Heart right ventricle (tissue), 16 donors: ENCODE results near the gene FAM227B. TPM values are rescaled to one million over a fixed set of nuclear protein-coding genes. Genes with fewer than 3 reads are reported as not detected.
"Not testable (repeated sequence)": the region's sequence is repeated elsewhere in the genome, so short reads cannot be mapped to it uniquely, and the experiment has no call there.

Source experiments
- ATAC-seq, 8 donors: fragments of 200-7000 bp; cut with Tn5 transposase; one replicate each; pipeline ENCODE4 v1.9.1; 2020; ENCODE audit warnings: mild to moderate bottlenecking in 8 of 8, moderate library complexity in 8 of 8, moderate number of reproducible peaks in 1 of 8
- DNase-seq, 2 donors: peaks; one replicate each; pipeline ENCODE4 v3.0.0-alpha.2; 2020
- H3K27ac ChIP-seq, 10 donors: fragments of 200-600 bp; sonication (generic) in 2 of 10; one replicate each; pipeline versions ENCODE4 v1.5.0 to v1.8.0; 2020 to 2022; ENCODE audit warnings: mild to moderate bottlenecking in 3 of 10
- H3K27me3 ChIP-seq, 7 donors: fragments of 200-600 bp; one replicate each; pipeline ENCODE4 v1.8.0; 2021 to 2022; ENCODE audit warnings: mild to moderate bottlenecking in 2 of 7
- H3K36me3 ChIP-seq, 9 donors: fragments of 200-600 bp; sonication (generic) in 1 of 9; one replicate each; pipeline versions ENCODE4 v1.5.0 to v1.8.0; 2020 to 2022; ENCODE audit warnings: mild to moderate bottlenecking in 2 of 9
- H3K4me1 ChIP-seq, 9 donors: fragments of 200-600 bp; sonication (generic) in 1 of 9; one replicate each; pipeline versions ENCODE4 v1.5.0 to v1.8.0; 2020 to 2022; ENCODE audit warnings: mild to moderate bottlenecking in 4 of 9
- H3K4me3 ChIP-seq, 10 donors: fragments of 200-600 bp; sonication (generic) in 2 of 10; one replicate each; pipeline versions ENCODE4 v1.5.0 to v1.8.0; 2020 to 2022; ENCODE audit warnings: mild to moderate bottlenecking in 7 of 10, moderate library complexity in 2 of 10
- H3K9me3 ChIP-seq, 11 donors: fragments of 200-600 bp in 10 of 11; sonication (generic) in 2 of 11; one replicate each; pipeline versions ENCODE4 v1.5.0 to v1.8.0; 2013 to 2022; ENCODE audit warnings: mild to moderate bottlenecking in 2 of 11, control low read depth in 1 of 11, moderate library complexity in 1 of 11
- CTCF ChIP-seq, 9 donors: fragments of 200-600 bp; sonication (generic) in 2 of 9; IDR thresholded peaks; one replicate each; pipeline versions ENCODE4 v1.5.0 to v1.8.0; 2021 to 2022; ENCODE audit warnings: antibody characterized with exemption in 9 of 9, mild to moderate bottlenecking in 5 of 9, moderate library complexity in 1 of 9
- WGBS, 2 donors: extraction: QIAGEN DNeasy Blood & Tissue Kit; methylation state at CpG; one replicate each; pipeline ENCODE4 v1.1.7; 2013; ENCODE audit warnings: inconsistent platforms in 1 of 2; 5-methylcytosine and 5-hydroxymethylcytosine counted together
- intact Hi-C, 10 donors: fragments of 100-400 bp; cut with DNase I; formaldehyde crosslinking; loops; one replicate each; pipeline versions ENCODE4 v1.11.1 to v1.14.2; 2022
- polyA plus RNA-seq, 2 donors: library from polyadenylated mRNA; stranded (reverse); fragments of 200-250 nt; gene quantifications; one replicate each; pipeline ENCODE4 v1.2.3, GENCODE V29; 2013
- total RNA-seq, 10 donors: library from RNA; stranded (reverse); fragmentation: NEBNext Ultra II Directional in 3 of 10; extraction: Animal tissue kit (Norgen Biotek cat#: 25700) in 3 of 10; gene quantifications; one replicate each; pipeline versions ENCODE4 v1.2.1 to v1.2.4, GENCODE V29; 2021 to 2023
- donor health status: Arrhythmogenic right ventricular cardiomyopathy.
- donor health status: ischemic (EF 13 %, LVEDD 7.1; RV severe dilation, severe dysfunction).
- donor health status: healthy with polysubstance abuse.
- donor health status: DM: no; HTN: yes; CAD: no.
- donor health status: DM: no; HTN: no; CAD: no.
- donor health status: ischemic (EF 25% LVEDD 6.9; RV normal size, moderate dysfunction).
- donor health status: ischemic (EF 25% LVEDD 5.7; RV mildly dilated, moderate dysfunction).
- donor health status: healthy.
- donor health status: DM: yes; HTN: yes; CAD: no.
- donor health status: Ischemic cardiomyopathy.
- donor health status: ischemic (EF 35%, LVEDD 5.7; RV mildly dilated, moderate dysfunction).
- donor health status: nonischemic (EF 11% LVEDD 7.7; RV severe dilation, severe dysfunction).
- donor health status: DM: yes; HTN: yes; CAD: no.
- donor health status: PGD.
- donor health status: ischemic (EF 29% LVEDD 5.4; RV normal size, mild dysfunction).
- donor health status: nonischemic (EF 23%, LVEDD 6.1; RV moderate dilation, normal function).

The FAM227B gene
- total and polyA plus RNA-seq, 12 donors: 5.1 to 22.8 (median 14.4) TPM

DNA sequence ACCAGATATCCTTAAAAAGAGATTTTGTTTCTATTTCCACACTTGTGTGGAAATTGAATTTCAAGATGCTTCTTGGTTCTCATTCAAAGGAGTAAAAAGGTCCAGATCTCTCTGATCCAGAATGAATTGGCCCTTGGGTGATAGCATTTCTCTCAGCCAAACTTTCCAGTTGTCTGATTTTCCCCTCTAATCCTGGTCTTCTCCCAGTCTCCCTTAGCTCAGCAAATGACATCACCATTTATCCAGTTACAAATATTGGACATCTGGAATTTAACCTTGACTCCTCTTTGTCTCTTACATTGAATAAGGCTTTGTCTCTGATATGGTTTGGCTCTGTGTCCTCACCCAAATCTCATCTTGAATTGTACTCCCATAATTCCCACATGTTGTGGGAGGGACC, 207.8 kb downstream of the FAM227B start:
- Histone ChIP-seq H3K27ac (no peak overlapping the region), H3K36me3 (no peaks in the 10 kb centered on the region), H3K4me1 (no peaks in the 10 kb centered on the region), H3K4me3 (no peak overlapping the region), H3K27me3 (no peaks in the 10 kb centered on the region), H3K9me3 (peaks cover 0 to 5% (median 0%) of the 10 kb centered on the region in 11 donors)
- TF ChIP-seq CTCF (IDR thresholded peaks at IDR 0.05): no peak
- intact Hi-C loops: loop anchor here in 3 of 10 donors (10.0 kb wide), 3 partner anchors 168 to 558 kb away; no protein-coding TSS in a partner anchor
- ATAC-seq: no peak
- no peak for DNase-seq

DNA sequence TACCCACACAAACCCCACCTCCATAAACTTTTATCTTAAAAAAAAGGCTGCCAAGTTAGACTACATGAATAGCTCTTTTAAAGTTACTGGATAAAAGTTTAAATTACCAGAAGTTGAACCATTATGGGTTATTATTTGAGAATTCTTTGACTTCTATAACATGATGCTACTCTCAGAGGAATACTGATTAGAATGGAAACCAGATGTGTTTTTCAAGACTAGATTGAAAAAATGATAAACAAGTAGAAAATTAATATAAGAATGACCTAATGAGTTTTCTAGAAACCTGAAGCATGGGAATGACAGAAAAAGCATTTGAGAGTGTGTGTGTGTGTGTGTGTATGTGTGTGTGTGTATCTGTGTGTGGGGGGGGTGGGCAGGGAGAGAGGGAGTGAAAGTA, 210.0 kb downstream of the FAM227B start:
- no peak for TF ChIP-seq CTCF (IDR thresholded peaks at IDR 0.05)
- no peak overlapping the region for H3K4me3 ChIP-seq
- ATAC-seq (no peak), DNase-seq (no peak)
- no peaks in the 10 kb centered on the region for H3K9me3 ChIP-seq
- no peaks in the 10 kb centered on the region for H3K36me3 ChIP-seq
- H3K4me1 ChIP-seq: no peaks in the 10 kb centered on the region
- intact Hi-C loops: loop anchor here in 3 of 10 donors (10.0 kb wide), 3 partner anchors 166 to 556 kb away; no protein-coding TSS in a partner anchor
- H3K27me3 ChIP-seq: no peaks in the 10 kb centered on the region
- no peak overlapping the region for H3K27ac ChIP-seq

- WGBS, 2 donors: 92 to 93% methylated on average over 17 of the region's 17 CpGs
- no peak for DNase-seq
- H3K4me1 ChIP-seq: no peaks in the 10 kb centered on the region
- H3K4me3 ChIP-seq: no peak overlapping the region
- peaks cover 0 to 17% (median 0%) of the 10 kb centered on the region in 11 donors for H3K9me3 ChIP-seq
- H3K36me3 ChIP-seq: no peaks in the 10 kb centered on the region
- no peaks in the 10 kb centered on the region for H3K27me3 ChIP-seq
- intact Hi-C loops: no loop called here
- TF ChIP-seq CTCF (IDR thresholded peaks at IDR 0.05): no peak
- no peak overlapping the region for H3K27ac ChIP-seq
- no peak for ATAC-seq
Measured at GRCh38 chr15:49406352-49407118, 214.1 kb downstream of the FAM227B start.

GRCh38 chr15:49402515-49403296, 217.9 kb downstream of the FAM227B start:
- H3K27ac ChIP-seq, DNase-seq, H3K36me3 ChIP-seq, H3K4me1 ChIP-seq, H3K27me3 ChIP-seq, ATAC-seq, intact Hi-C loops, H3K4me3 ChIP-seq: not testable (repeated sequence)
- WGBS, 2 donors: 79 to 81% methylated on average over 5 of the region's 5 CpGs
- H3K9me3 ChIP-seq: peaks cover 0 to 17% (median 0%) of the 10 kb centered on the region in 11 donors
